22Rv1 (cell line): Measurements from ENCODE around the gene BPIFA2.
"Not testable (repeated sequence)": the region's sequence is repeated elsewhere in the genome, so short reads cannot be mapped to it uniquely, and the experiment has no call there.

Experiments used
- H3K27ac ChIP-seq: fragments of 450-650 bp; 2 replicates; pipeline ENCODE4 v1.5.1; 2017
- ZFX ChIP-seq: fragments of 450-650 bp; IDR thresholded peaks from 2 replicates; pipeline ENCODE4 v1.6.1; 2017; ENCODE audit warnings: antibody characterized with exemption, borderline replicate concordance
- TF ChIP-seq, protein P1 (sequence below): fragments of 450-650 bp; IDR thresholded peaks from 2 replicates; pipeline ENCODE4 v1.5.1; 2017; ENCODE audit warnings: mild to moderate bottlenecking

BPIFA2 gene, protein sequence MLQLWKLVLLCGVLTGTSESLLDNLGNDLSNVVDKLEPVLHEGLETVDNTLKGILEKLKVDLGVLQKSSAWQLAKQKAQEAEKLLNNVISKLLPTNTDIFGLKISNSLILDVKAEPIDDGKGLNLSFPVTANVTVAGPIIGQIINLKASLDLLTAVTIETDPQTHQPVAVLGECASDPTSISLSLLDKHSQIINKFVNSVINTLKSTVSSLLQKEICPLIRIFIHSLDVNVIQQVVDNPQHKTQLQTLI

DNA sequence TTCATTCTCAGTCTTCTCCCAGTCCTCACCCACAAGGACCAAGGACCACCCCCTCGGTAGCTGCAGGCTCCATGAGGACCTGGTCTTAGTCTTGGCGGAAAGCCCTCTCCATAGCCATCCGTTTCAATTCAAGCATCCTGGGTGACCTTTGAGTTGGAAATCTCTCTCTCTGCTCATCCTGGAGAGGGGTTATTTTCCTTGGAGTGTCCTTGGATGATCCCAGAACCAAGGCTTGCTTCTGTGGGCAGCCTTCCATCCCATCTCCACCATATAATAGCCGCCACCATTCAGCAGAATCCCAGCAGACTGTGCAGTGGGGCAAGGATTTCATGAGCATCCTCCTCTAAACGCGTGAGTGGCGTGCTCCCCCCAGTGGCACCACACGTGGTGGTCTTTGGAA lies at the start of gene BPIFA2:
Gene BPIFA2 (plus strand): TSS at position 301 of the 400 bp plus-strand sequence. CDS start 987 bp downstream, outside the sequence.
- no peak for TF ChIP-seq ZFX
- TF ChIP-seq, protein P1, sequence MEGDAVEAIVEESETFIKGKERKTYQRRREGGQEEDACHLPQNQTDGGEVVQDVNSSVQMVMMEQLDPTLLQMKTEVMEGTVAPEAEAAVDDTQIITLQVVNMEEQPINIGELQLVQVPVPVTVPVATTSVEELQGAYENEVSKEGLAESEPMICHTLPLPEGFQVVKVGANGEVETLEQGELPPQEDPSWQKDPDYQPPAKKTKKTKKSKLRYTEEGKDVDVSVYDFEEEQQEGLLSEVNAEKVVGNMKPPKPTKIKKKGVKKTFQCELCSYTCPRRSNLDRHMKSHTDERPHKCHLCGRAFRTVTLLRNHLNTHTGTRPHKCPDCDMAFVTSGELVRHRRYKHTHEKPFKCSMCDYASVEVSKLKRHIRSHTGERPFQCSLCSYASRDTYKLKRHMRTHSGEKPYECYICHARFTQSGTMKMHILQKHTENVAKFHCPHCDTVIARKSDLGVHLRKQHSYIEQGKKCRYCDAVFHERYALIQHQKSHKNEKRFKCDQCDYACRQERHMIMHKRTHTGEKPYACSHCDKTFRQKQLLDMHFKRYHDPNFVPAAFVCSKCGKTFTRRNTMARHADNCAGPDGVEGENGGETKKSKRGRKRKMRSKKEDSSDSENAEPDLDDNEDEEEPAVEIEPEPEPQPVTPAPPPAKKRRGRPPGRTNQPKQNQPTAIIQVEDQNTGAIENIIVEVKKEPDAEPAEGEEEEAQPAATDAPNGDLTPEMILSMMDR, result no peak
- no peak within 1 kb of the TSS for H3K27ac ChIP-seq

DNA sequence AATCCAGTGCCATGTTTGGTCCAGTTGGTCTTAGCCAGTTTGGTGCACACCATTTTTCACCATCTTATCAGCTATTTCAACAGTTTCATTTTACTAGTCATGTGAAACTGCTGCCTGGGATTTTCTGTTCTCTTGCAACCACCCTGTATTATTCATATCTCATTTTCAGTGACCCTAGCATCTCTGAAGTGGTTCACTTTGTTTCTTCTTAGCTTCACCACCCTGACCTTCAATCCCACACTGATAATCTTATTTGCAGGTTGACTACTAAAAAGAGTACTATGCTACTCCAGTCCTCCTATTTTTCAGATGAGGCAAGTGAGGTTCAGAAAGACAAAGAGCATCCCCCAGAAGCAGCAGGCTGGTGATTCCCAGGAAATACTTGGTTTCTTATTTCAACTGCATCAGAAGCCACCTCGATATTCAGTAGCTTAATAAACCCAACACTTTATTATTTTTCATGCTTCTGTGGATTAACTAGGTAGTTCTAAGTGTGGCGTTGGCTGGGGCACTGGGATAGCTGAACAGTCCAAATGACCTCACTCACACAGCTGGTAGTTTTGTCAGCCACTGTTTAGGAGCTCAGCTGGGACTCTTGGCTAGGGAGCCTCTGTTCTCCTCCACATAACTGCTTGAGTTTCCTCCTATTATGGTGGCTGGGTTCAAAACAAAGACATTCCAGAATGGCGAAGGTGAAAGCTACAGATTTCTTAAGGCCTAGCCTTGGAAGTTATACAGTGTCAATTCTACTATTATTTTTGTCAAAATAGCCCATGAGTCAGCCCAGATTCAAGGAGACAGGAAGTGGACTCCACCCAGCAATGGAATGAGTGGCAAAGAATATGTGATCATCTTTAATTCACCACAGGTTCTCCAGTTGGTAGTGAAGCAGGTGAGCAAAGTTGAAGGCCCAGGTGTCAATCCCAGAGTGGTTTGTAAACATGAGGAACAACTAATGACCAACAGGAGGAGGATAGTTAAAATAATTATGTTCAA lies 47.9 kb upstream of the BPIFA2 start:
- H3K27ac ChIP-seq, result no peak overlapping the region
- TF ChIP-seq ZFX, result no peak
- TF ChIP-seq, protein P1, result no peak

DNA sequence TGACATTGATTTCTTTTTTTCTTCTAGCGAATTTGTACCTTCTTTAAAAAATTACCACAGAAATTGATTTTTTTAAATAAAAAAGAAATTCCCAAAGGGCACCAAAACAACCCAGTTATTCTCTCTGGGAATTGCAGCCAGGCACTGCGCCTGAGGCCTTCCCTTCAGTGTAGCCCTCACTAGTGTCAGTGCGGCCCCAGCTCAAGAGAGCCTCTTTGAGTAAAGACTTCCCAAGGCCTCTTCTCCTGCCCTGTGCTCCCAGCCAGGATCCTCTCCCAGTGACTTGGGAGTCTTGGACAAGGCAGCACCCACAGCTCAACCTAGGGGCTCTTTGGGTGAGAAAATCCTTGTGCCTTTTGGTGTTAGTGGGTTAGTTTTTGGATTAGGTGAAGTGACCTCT lies 47.0 kb upstream of the BPIFA2 start:
- H3K27ac ChIP-seq, result no peak overlapping the region
- TF ChIP-seq, protein P1, result no peak
- no peak for TF ChIP-seq ZFX

DNA sequence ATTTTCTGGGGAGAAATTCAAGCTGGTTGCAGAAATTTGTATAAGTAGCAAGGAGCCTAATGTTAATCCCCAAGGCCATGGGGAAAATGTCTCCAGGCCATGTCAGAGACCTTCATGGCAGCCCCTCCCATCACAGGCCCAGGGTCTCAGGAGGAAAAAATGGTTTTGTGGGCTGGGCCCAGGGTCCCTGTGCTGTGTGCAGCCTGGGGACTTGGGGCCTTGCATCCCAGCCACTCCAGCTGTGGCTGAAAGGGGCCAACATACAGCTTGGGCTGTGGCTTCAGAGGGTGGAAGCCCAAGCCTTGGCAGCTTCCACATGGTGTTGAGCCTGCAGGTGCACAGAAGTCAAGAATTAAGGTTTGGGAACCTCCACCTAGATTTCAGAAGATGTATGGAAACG lies 45.7 kb upstream of the BPIFA2 start:
- not testable (repeated sequence) for H3K27ac ChIP-seq

DNA sequence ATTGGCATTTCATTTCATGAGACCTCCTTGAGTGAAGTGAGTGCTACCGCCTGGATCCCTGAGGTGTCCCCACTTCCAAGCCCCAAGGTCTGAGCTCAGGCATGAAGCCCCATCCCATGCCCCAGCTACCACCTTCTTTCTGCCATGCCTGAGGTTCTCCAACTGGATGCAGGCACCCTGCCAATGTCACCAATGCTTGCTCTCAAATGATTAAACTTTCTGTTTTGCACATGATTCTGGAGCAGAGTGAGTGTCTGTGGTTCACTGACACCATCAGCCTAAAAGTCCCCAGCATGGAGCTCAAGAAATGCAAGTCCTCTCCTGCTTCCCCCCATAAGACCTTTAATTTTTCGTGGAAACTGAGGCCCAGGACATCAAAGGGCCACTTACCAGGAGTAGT lies 43.7 kb upstream of the BPIFA2 start:
- no peak overlapping the region for H3K27ac ChIP-seq
- TF ChIP-seq, protein P1, result no peak
- TF ChIP-seq ZFX, result no peak

DNA sequence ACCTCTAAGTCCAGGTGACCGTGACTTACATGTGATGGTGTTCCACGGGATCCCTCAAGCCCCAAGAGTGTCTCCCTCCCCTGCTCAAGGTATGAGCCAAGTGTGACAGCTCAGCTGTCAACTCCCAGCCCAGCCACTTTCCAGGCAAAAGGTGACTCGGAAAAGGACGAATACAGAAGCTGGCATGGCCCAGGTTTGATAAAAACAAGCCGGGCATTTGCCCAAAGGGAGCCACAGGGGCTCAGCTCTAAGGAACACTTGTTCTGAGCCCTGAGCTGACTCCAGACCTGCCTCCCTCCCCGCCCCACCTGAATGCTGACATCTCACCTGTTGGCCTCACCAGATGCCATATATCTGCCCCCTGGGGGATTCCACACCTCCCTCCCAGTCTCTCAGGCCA lies 43.0 kb upstream of the BPIFA2 start:
- TF ChIP-seq, protein P1, result no peak
- TF ChIP-seq ZFX, result no peak
- H3K27ac ChIP-seq, result no peak overlapping the region

DNA sequence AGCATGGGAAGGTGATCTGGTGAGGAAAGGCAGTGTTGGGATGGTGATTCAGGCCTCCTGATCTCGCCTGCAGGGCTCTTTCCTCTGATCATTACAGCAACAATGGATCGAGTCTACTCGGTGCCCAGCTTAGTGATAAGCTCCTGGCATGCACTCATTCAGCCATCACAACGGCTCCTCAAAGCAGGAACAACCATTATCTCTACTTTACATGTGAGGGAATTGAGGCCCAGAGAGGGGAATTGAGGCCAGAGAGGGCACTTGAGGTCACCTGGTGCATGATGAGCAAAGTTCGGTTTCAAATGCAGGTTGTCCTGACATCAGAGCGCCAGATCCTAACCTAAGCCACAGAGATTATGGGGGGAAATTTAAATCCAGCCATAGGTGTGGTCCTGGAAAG lies 42.0 kb upstream of the BPIFA2 start:
- TF ChIP-seq, protein P1, result no peak
- no peak for TF ChIP-seq ZFX

More for the DNA sequence above, 42.0 kb upstream of the BPIFA2 start:
- no peak overlapping the region for H3K27ac ChIP-seq
